BJ (cell line): ENCODE measurements around the gene KDM4C. TPM values are rescaled to one million over a fixed set of nuclear protein-coding genes. Genes with fewer than 3 reads are reported as not detected.

Source experiments
- CTCF ChIA-PET: fragments of 350-600 bp; formaldehyde crosslinking; extraction: SDS; loops from one replicate; lab custom pipeline; 2021; ENCODE audit warnings: antibody characterized with exemption, inconsistent platforms; lab: Yijun Ruan, JAX
- POLR2A ChIA-PET: fragments of 300-600 bp; sonication (Branson Sonifier 250); formaldehyde crosslinking; extraction: SDS; loops from one replicate; lab custom pipeline; 2021; ENCODE audit warnings: antibody characterized with exemption; lab: Charles Lee
- DNase-seq: peaks from one replicate; pipeline ENCODE4 v3.0.0-alpha.2; 2011; ENCODE audit warnings: low read depth
- H3K27me3 ChIP-seq: 2 replicates; pipeline ENCODE4 v1.6.0; 2011; ENCODE audit warnings: low read length; ENCODE audit not compliant: control insufficient read depth, insufficient read depth
- H3K36me3 ChIP-seq: 2 replicates; pipeline ENCODE4 v1.5.1; 2011; ENCODE audit warnings: low read length; ENCODE audit not compliant: control insufficient read depth, insufficient read depth
- H3K4me3 ChIP-seq: 2 replicates; pipeline ENCODE4 v1.5.1; 2011; ENCODE audit warnings: low read depth, mild to moderate bottlenecking, control low read depth, low read length
- polyA plus RNA-seq: library from polyadenylated mRNA; depleted of rRNA; stranded (reverse); fragments of >200 nt; gene quantifications from 2 replicates; pipeline ENCODE4 v1.2.3, GENCODE V29; 2011
- TF ChIP-seq, protein P1 (sequence below): IDR thresholded peaks from 2 replicates; pipeline ENCODE4 v1.5.1; 2011; ENCODE audit warnings: low read depth, mild to moderate bottlenecking, control low read depth, inconsistent platforms, low read length, moderate library complexity; ENCODE audit not compliant: insufficient read depth

Gene KDM4C
- polyA plus RNA-seq, 1 experiment: 11.3 TPM

DNA sequence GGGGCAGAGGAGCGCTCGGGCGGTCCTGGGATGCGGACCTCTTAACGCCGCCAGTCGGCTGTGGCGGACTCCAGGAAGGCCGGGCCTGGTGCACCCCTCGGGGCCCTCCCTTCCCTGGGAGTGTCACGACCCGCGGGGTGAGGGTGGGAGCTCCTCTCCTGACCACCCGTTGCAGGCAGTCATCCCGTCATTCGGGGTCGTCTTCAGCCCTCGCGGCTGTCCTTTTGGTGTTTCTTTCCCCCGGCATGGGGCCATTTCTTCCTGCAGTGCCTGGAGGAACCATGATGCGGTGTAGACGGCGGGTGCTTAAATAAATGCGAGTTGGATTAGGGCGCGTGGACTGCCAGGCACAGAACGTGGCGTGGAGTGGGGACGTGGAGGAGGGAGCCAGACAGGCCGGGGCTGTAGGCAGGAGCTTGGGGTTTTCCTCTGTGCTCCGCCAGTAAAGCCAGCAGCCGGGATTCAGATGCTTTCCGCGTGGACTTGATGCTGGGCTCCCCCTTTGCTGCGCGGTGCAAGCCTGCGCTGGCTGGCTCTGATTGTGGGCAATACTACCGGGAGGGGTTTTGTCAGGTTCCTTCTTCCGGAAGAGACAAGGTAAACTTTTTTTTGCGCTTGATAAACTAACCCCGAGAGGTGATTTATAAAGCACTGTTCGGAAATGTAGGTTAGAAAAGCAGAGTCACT, 868 bp downstream of the KDM4C start:
- no peak for DNase-seq
- ChIA-PET POLR2A (interaction anchor here (0.7 kb wide), 1 partner anchor 1632 kb away, joined by 3 read pairs; no protein-coding TSS in a partner anchor), CTCF (no interaction called here)
- H3K4me3 ChIP-seq: peak overlapping the region; percentile 85
- no peaks in the 10 kb centered on the region for H3K36me3 ChIP-seq
- TF ChIP-seq, protein P1, sequence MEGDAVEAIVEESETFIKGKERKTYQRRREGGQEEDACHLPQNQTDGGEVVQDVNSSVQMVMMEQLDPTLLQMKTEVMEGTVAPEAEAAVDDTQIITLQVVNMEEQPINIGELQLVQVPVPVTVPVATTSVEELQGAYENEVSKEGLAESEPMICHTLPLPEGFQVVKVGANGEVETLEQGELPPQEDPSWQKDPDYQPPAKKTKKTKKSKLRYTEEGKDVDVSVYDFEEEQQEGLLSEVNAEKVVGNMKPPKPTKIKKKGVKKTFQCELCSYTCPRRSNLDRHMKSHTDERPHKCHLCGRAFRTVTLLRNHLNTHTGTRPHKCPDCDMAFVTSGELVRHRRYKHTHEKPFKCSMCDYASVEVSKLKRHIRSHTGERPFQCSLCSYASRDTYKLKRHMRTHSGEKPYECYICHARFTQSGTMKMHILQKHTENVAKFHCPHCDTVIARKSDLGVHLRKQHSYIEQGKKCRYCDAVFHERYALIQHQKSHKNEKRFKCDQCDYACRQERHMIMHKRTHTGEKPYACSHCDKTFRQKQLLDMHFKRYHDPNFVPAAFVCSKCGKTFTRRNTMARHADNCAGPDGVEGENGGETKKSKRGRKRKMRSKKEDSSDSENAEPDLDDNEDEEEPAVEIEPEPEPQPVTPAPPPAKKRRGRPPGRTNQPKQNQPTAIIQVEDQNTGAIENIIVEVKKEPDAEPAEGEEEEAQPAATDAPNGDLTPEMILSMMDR: no peak
- no peaks in the 10 kb centered on the region for H3K27me3 ChIP-seq

DNA sequence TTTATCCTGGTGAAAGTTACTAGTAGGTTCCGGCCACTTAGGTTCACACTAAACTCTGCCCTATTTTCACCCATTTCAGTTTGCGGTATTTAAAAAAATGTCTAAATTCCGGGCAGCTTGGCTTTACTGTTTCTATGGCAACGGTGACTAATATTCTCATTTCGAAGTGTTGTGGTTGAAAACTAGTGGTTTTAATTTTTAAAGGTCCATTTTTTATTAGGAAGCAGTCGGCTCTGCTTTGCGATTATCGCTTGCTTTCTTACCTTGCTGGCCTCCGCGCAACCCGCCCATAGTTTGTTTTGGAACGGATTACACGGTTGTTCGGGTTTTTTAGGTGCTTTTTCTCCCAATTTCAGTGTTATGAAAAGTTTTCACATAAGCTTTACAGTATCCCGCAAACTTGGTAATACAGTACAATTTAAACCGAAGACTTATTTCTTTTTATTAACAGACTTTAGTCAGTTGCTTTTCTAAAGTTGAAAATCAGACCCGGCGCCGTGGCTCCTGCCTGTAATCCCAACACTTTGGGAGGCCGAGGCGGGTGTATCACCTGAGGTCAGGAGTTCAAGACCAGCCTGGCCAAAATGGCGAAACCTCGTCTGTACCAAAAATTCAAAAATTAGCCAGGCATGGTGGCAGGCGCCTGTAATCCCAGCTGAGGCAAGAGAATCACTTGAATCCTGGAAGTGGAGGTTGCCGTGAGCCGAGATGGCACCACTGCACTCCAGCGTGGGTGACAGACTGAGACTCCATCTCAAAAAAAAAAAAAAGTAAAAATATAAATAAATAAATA, 1.6 kb downstream of the KDM4C start:
- DNase-seq: peak; percentile 55
- peak overlapping the region; percentile 85 for H3K4me3 ChIP-seq
- ChIA-PET CTCF (no interaction called here), POLR2A (no interaction called here)
- H3K27me3 ChIP-seq: no peaks in the 10 kb centered on the region
- H3K36me3 ChIP-seq: no peaks in the 10 kb centered on the region
- TF ChIP-seq, protein P1: no peak

DNA sequence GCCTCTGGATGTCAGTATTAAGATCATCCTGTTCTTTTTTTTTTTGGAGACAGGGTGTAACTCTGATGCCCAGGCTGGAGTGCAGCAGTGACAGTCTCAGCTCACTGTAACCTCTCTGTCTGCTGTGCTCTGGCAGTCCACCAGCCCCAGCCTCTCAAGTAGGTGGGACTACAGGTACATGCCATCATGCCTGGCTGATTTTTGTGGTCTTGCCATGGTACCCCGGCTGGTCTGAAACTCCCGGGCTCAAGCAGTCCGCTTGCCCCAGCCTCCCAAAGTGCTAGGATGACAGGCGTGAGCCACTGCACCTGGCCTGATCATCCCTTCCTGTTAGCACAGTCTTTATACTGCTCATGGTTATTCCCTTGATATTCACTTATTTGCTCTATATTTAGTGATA, 3.5 kb downstream of the KDM4C start:
- ChIA-PET CTCF (no interaction called here), POLR2A (no interaction called here)
- DNase-seq: no peak
- H3K27me3 ChIP-seq: no peaks in the 10 kb centered on the region
- H3K36me3 ChIP-seq: no peaks in the 10 kb centered on the region
- TF ChIP-seq, protein P1: no peak
- H3K4me3 ChIP-seq: no peak overlapping the region

DNA sequence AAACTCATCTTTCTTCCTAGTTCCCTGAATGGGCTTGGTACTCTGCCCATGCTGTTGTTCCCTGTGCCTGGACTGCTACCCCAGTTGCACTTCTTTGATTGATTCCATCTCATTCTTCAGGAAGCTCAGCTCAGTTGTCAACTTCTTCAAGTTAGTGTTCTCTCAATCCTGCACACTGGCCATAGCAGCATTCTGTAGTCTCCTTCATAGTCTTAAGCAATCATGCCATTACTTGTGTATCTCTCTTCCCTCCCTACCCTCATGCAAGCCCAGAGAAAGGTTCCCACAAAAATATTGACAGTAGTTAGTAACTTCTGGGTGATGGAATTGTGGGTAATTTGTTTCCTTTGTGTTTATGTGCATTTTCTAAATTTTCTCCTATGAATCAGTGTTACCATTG, 5.5 kb downstream of the KDM4C start:
- Histone ChIP-seq H3K27me3 (no peaks in the 10 kb centered on the region), H3K36me3 (no peaks in the 10 kb centered on the region), H3K4me3 (no peak overlapping the region)
- CTCF ChIA-PET: no interaction called here
- no peak for DNase-seq
- POLR2A ChIA-PET: no interaction called here
- TF ChIP-seq, protein P1: no peak

DNA sequence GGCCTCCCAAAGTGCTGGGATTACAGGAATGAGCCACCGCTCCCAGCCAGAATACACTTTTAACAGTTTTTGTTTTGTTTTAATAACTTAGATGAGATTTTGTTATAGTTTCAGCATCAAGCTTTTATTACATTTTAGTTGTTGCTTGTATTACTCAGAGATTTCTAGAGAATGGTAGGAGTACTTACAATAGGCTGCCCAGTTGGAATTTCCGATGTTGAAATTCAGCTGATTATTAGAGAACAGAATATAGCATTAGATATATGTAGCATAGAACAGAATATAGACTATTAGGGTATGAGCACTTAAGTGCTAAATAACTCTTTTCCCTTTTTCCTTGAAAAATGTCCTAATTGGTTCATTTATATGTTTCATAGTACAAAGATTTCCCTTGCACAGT, 6.2 kb downstream of the KDM4C start:
- H3K36me3 ChIP-seq: no peaks in the 10 kb centered on the region
- CTCF ChIA-PET: interaction anchor here (0.8 kb wide), 1 partner anchor 63 kb away, joined by 3 read pairs; no protein-coding TSS in a partner anchor
- no peaks in the 10 kb centered on the region for H3K27me3 ChIP-seq
- TF ChIP-seq, protein P1: no peak
- H3K4me3 ChIP-seq: no peak overlapping the region
- POLR2A ChIA-PET: no interaction called here
- no peak for DNase-seq
